Activated naive CD8-positive, alpha-beta T cell treated with anti-CD3 and anti-CD28 coated beads, Interleukin-2, amount 50 U/mL, for 16 hours (primary cell): ENCODE data around the gene HLA-G.
"Not testable (repeated sequence)": the region's sequence is repeated elsewhere in the genome, so short reads cannot be mapped to it uniquely, and the experiment has no call there.

ENCODE experiments used
- DNase-seq: peaks from one replicate; pipeline ENCODE4 v3.0.0-alpha.2; 2020; ENCODE audit warnings: low read depth, low spot score

HLA-G gene

DNA sequence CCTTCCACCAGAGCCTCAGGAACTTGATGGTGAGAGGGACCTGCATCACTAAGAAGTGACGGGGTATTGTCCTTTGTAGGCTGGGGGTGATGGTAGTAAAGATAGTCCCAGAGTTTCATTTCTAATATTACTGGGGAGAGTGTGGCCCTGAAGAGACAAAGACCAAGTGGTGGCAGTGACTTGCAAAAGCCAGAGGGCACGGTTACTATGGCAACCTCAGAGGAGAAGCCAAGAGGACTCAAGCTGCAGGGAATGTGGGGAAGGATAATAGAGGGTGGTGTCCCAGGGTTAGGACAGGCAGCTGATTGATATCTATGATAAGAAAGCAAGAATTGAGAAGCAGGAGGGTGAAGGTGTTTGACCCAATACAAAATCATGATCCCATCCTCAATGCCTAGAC is 42.5 kb downstream of the HLA-G start:
- no peak for DNase-seq

DNA sequence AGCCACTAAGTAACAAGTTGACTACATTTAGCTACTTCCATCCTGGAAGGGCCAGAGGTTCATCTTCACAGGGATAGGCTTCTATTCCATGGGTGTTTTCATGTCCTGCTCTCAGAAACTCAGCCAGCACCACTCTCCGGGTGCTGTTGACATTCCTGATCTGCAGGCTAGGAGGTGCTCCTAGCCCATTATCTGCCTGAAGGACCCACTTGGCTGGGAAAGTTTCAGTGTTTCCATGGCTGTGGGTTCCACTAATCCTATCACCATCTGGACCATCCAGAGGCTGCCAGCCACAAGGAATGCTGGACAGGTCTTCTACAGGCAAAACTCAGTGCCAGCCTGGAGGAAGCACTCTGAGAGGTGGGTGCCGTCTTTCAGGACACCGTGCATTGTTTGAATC is 45.2 kb downstream of the HLA-G start:
- no peak for DNase-seq

DNA sequence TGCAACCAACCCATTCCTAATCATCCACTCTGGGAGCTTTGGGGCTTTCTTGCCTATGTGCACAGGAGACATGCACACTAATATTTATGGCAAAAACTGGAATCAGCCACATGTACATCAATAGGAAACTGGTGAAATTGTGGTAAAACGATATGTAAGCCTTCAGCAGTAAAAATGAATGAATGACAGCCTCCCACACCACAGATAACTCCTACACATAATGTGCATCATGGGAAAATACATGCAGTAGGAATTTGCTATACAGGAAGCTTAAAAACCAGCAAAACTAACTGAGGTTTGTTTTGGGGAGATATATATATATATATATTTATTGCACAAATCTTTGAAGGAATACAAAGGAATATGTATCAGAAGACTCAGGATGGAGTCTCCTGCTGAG is 47.6 kb downstream of the HLA-G start:
- DNase-seq, result no peak

DNA sequence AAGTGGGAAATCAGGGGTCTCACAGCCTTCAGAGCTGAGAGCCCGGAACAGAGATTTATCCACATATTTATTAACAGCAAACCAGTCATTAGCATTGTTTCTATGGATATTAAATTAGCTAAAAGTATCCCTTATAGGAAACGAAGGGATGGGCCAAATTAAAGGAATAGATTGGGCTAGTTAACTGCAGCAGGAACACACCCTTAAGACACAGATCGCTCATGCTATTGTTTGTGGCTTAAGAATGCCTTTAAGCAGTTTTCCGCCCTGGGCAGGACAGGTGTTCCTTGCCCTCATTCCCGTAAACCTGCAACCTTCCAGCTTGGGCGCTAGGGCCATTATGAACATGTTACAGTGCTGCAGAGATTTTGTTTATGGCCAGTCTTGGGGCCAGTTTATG is 48.1 kb downstream of the HLA-G start:
- DNase-seq, result not testable (repeated sequence)
